Measurements from ENCODE around the gene TMEM108.

Gene TMEM108

DNA sequence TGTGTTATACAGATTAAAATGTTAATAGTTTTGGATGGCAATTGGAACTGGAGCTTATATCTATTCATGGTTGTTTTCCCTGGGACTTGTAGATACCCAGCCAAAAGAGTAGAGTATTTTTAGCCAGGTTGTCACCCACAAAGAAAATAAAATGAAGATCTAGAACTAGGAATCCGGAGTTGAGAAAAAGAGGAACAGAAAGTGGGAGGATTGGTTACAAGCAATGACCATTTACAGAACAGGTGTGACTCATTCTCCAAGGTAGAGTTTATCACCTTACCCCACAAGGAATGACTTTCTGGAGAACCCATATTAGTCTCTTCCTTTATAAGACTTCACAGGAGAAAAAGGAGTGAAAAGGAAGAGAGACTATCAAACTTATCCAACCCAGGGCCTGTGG lies 99.8 kb downstream of the TMEM108 start:
- Mint-ChIP-seq H3K4me3 (no peak overlapping the region), H3K36me3 (ENCODE audit: low read depth) (no peaks in the 10 kb centered on the region), H3K27ac (no peak overlapping the region), H3K4me1 (ENCODE audit: low read depth) (no peaks in the 10 kb centered on the region), H3K9me3 (no peaks in the 10 kb centered on the region), H3K27me3 (no peaks in the 10 kb centered on the region)
- intact Hi-C loops (cut with micrococcal nuclease), result no loop called here

DNA sequence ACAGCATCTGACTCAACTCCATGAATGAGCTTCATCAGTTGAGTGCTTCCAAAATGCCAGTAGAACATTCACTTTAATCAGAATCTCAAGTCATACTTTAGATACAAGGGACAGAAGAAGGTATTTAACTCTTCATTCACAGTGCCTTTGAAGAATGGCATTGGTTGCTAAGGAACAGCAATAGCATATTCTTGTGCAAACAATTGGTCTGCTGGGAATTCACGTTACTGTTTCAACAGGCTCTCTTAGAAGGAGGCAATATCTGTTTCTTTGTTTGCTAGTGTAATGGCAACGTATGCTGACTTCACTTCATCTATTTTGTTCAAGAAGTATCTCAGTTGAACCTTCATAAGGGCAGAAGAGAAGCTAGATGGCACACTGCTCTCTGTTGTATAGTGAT lies 113.9 kb downstream of the TMEM108 start:
- Mint-ChIP-seq H3K4me3 (no peak overlapping the region), H3K9me3 (peaks cover 8% of the 10 kb centered on the region), H3K4me1 (ENCODE audit: low read depth) (no peaks in the 10 kb centered on the region), H3K27ac (no peak overlapping the region), H3K36me3 (ENCODE audit: low read depth) (no peaks in the 10 kb centered on the region), H3K27me3 (no peaks in the 10 kb centered on the region)
- intact Hi-C loops (cut with micrococcal nuclease), result no loop called here

DNA sequence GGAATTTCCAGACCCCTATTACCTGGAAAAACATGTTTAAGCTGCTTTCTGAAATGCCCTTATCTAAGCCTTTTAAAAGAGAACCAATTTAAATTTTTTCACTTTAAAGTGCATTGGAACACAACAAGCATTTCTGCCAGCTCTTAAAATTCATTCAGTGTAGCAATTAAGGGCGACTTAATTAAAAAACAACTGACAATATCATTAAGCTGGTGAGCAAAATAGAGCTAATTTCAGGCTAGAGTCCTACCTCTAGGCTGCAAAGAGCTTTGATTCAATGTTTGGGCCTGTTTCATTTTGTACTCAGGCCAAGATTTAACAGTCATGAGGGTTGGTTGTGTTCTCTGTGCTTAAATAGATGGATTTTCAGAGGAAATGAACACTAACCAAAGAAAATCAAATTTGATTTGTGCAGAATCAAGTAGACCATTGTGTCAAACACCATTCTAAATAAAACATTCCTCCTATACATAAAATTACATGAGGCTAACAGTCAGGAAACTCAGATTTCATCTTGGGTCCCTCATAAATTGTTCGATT lies 114.6 kb downstream of the TMEM108 start:
- Mint-ChIP-seq H3K27me3 (no peaks in the 10 kb centered on the region), H3K36me3 (ENCODE audit: low read depth) (no peaks in the 10 kb centered on the region), H3K4me3 (no peak overlapping the region), H3K27ac (no peak overlapping the region), H3K4me1 (ENCODE audit: low read depth) (no peaks in the 10 kb centered on the region), H3K9me3 (peaks cover 8% of the 10 kb centered on the region)
- intact Hi-C loops (cut with micrococcal nuclease), result no loop called here

DNA sequence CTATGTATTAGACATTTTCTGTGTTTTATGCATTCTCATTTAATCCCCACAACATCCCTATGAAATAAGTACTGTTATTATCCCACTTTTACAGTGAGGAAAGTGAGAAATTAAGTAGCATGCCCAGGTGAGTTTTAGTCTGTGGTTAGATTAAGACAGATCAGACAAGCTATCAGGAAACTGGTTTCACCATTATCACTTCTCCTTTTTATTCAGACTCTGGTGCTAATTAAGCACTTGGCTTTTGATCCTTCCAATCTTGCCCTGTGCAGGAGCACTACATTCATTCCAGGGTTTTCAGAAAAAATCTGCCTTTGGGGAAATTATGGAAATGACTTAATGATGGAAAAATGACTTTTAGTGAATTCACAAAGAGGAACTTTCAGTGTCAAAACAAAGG lies 115.2 kb downstream of the TMEM108 start:
- no peaks in the 10 kb centered on the region for H3K4me1 Mint-ChIP-seq (ENCODE audit: low read depth)
- H3K9me3 Mint-ChIP-seq, result peaks cover 8% of the 10 kb centered on the region
- H3K4me3 Mint-ChIP-seq, result no peak overlapping the region
- no peaks in the 10 kb centered on the region for H3K27me3 Mint-ChIP-seq
- intact Hi-C loops (cut with micrococcal nuclease), result no loop called here
- H3K27ac Mint-ChIP-seq, result no peak overlapping the region
- H3K36me3 Mint-ChIP-seq (ENCODE audit: low read depth), result no peaks in the 10 kb centered on the region

DNA sequence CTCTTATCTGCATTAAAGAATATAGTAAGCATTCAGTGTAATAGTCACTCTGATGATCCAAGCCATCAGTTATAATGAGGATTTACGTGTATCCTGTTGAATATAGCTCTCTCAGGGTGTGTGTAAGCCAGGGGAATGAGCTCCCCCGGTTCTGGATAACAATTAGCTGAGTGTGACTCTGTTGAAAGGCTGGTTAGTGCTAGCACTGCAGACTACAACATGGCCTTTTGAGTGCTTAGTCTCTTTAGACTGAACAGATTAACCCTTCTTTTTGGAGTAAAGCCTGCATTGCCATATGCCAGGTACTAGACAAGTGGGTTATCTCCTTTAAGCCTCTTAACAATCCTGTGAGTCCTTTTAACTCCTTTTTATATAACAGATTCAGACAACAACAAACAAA lies 119.5 kb downstream of the TMEM108 start:
- no peak overlapping the region for H3K4me3 Mint-ChIP-seq
- H3K4me1 Mint-ChIP-seq (ENCODE audit: low read depth), result peaks cover 5% of the 10 kb centered on the region
- H3K36me3 Mint-ChIP-seq (ENCODE audit: low read depth), result no peaks in the 10 kb centered on the region
- no peak overlapping the region for H3K27ac Mint-ChIP-seq
- no peaks in the 10 kb centered on the region for H3K27me3 Mint-ChIP-seq
- intact Hi-C loops (cut with micrococcal nuclease), result no loop called here
- peaks cover 8% of the 10 kb centered on the region for H3K9me3 Mint-ChIP-seq

DNA sequence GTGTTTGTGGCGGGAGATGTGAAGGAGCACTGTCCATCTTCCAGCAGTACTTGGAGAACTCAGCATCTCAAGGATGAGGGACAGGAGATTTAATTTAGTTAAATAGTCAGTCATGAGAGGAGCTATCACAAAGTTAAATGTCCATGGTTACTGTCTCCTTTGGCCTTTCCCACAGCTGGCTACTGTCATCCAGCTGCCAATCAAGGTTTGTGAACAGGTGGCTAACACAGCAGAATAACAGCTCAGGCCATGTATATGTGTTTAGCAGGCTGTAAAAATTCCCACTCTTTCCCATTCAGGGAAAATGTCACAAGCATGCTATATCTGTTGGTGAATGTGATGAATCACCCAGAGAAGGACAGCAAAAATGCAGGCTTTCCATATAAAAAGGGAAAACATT lies 120.5 kb downstream of the TMEM108 start:
- peaks cover 8% of the 10 kb centered on the region for H3K9me3 Mint-ChIP-seq
- no peaks in the 10 kb centered on the region for H3K27me3 Mint-ChIP-seq
- no peaks in the 10 kb centered on the region for H3K36me3 Mint-ChIP-seq (ENCODE audit: low read depth)
- intact Hi-C loops (cut with micrococcal nuclease), result no loop called here
- H3K4me1 Mint-ChIP-seq (ENCODE audit: low read depth), result peaks cover 5% of the 10 kb centered on the region
- H3K4me3 Mint-ChIP-seq, result no peak overlapping the region
- no peak overlapping the region for H3K27ac Mint-ChIP-seq

DNA sequence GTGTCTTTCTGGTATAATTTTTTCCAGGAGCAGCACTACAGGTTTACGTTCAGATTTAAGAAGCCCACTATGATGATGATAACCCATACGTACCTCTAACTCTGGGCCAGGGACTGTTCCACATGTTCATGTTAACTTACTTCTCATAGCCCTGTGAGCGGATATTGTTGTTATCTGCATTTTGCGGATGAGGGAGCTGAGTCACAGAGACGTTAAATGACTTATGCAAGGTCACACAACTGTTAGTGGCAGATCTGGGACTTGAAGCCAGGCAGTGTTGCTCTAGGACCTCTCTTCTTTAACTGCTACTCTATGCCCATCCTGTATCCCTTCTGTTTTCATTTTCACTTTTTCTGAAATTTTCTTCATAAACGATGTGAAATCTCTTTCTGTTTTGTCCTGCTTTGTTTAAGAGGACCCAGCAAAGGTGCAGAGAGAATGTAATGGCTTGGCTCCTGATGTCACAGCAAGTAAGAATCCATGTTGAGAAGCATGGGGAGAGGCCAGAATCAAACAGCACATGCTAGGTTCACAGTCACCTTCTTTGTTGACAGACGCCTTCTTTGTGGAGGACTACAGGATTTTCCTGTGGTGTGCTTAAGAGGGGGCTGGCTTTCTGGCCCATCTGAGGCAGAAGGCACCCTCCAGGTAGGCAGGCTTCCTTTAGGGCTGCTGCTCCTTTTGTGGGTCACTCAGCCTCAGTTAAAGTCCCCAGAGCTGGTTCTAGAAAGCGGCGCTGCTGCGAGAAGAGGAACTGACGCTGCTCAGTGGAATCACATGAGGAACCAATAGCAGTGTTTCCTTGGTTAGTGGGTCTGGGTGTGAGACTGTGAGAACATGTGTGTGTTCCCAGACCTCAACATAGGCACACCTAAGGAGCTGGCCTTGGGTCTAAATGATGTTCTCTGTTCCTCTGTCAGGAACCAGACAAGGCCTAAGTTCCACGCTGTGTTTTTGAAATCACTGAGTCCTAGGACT lies 121.6 kb downstream of the TMEM108 start:
- Mint-ChIP-seq H3K4me3 (no peak overlapping the region), H3K36me3 (ENCODE audit: low read depth) (no peaks in the 10 kb centered on the region), H3K4me1 (ENCODE audit: low read depth) (peaks cover 5% of the 10 kb centered on the region), H3K27ac (no peak overlapping the region), H3K27me3 (no peaks in the 10 kb centered on the region), H3K9me3 (peaks cover 5% of the 10 kb centered on the region)
- intact Hi-C loops (cut with micrococcal nuclease), result no loop called here

DNA sequence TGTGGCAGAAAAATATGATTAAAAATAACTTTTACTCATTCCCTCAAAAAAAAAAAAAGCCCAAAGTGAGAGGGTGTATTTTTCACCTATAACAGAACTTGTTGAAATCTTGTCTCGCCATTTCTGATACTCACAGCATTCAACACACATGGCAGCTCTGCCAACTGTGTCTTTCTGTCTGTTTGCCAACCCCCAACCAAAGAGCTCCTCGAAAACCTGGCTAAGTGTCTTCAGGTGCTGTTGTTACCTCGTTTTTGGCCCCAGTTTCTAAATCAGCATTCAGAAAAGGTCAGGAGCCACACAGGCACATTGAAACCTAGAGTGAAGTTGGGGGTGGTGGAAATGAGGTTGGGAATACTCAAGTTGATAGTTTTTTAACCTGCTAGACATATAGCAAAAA lies 123.5 kb downstream of the TMEM108 start:
- Mint-ChIP-seq H3K36me3 (ENCODE audit: low read depth) (no peaks in the 10 kb centered on the region), H3K27me3 (no peaks in the 10 kb centered on the region), H3K9me3 (no peaks in the 10 kb centered on the region), H3K4me3 (no peak overlapping the region), H3K4me1 (ENCODE audit: low read depth) (peaks cover 5% of the 10 kb centered on the region), H3K27ac (no peak overlapping the region)
- intact Hi-C loops (cut with micrococcal nuclease), result no loop called here

DNA sequence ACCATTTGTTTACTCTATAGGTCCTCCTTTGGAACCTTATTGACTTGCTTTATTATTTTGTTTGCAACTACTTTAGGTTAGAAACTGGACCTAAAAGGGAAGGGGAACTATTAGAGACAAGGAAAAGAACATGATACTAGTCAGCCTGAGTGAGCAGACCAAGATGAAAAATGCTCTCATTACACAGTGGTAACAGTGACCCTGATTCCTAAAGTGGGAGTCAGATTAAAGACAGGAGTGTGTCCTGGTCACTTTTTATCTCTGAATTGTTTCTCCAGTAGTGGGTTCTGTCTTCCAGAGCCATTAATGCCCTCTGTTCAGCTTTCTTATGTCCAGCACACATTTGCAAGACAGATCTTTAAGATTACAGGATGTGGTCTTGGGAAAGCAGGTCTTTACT lies 124.1 kb downstream of the TMEM108 start:
- peaks cover 5% of the 10 kb centered on the region for H3K4me1 Mint-ChIP-seq (ENCODE audit: low read depth)
- intact Hi-C loops (cut with micrococcal nuclease), result no loop called here

DNA sequence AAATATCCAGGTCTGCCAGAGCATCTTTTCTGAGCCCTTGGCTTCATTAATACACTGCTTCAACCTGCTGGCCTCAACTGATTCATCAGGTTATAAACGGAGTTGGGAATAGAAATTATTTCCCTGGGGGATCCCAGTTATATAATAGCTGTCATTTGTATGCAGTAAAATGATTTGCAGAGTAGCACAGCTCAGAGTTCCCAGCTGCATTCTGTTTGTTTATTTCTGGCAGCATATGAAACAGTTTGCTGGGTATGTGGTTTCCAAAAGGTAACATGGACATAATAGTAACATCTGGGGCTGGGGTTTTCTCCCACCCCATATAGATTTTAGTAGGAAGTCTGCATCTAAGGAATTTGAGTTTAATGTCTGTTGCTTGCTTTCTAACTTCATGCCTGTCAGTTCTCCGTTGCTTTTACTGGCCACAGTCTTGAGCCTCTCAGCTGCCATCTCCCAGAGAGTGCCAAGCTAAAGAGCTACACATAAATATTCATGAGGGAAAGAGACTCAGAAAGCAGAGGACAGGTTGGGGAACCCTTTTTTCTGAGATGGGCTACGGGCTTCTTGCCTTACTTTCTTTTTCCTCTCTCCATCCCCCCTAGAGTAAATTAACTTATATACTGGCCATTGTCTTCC lies 124.6 kb downstream of the TMEM108 start:
- Mint-ChIP-seq H3K27me3 (no peaks in the 10 kb centered on the region), H3K4me3 (no peak overlapping the region), H3K27ac (no peak overlapping the region), H3K9me3 (no peaks in the 10 kb centered on the region), H3K36me3 (ENCODE audit: low read depth) (no peaks in the 10 kb centered on the region), H3K4me1 (ENCODE audit: low read depth) (peaks cover 5% of the 10 kb centered on the region)
- intact Hi-C loops (cut with micrococcal nuclease), result no loop called here

More for the DNA sequence above, 124.1 kb downstream of the TMEM108 start:
- Mint-ChIP-seq H3K27ac (no peak overlapping the region), H3K36me3 (ENCODE audit: low read depth) (no peaks in the 10 kb centered on the region), H3K27me3 (no peaks in the 10 kb centered on the region), H3K4me3 (no peak overlapping the region), H3K9me3 (no peaks in the 10 kb centered on the region)

DNA sequence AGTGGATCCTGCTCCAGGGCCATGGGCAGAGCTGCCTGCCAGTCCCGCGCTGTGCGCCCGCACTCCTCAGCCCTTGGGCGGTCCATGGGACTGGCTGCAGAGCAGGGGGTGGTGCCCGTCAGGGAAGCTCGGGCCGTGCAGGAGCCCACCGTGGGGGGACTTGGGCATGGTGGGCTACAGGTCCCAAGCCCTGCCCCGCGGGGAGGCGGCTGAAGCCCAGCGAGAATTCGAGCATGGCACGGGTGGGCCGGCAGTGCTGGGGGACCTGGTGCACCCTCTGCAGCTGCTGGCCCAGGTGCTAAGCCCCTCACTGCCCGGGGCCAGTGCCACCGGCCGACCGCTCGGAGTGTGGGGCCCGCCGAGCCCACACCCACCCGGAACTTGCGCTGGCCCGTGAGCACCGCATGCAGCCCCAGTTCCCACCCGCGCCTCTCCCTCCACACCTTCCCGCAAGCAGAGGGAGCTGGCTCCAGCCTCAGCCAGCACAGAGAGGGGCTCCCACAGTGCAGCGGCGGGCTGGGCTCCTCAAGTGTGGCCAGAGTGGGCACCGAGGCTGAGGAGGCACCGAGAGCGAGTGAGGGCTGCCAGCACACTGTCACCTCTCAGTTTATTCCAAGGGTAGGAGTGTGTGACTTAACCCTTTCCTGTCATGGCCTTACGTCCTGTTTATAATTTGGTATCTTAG lies 129.3 kb downstream of the TMEM108 start:
- no peaks in the 10 kb centered on the region for H3K9me3 Mint-ChIP-seq
- no peak overlapping the region for H3K4me3 Mint-ChIP-seq
- H3K4me1 Mint-ChIP-seq (ENCODE audit: low read depth), result no peaks in the 10 kb centered on the region
- no peaks in the 10 kb centered on the region for H3K36me3 Mint-ChIP-seq (ENCODE audit: low read depth)
- intact Hi-C loops (cut with micrococcal nuclease), result no loop called here
- H3K27me3 Mint-ChIP-seq, result no peaks in the 10 kb centered on the region
- H3K27ac Mint-ChIP-seq, result no peak overlapping the region

DNA sequence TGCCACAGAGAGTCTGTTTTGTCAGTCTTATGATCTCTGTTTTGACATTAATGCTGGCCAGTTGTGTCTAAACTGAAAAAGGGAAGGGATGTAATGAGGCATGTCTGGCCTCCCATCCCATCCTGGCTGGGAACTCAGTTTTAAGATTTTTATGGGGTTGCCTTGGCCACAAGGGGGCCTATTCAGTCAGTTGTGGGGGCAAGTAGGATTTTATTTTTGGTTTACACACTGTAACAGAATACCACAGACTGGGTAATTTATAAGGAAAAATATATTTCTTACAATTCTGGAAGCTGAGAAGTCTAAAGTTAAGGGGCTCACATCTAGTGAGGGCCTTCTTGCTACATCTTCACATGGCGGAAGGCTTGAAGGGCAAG lies 129.8 kb downstream of the TMEM108 start:
- no peaks in the 10 kb centered on the region for H3K4me1 Mint-ChIP-seq (ENCODE audit: low read depth)
- intact Hi-C loops (cut with micrococcal nuclease), result no loop called here
- H3K36me3 Mint-ChIP-seq (ENCODE audit: low read depth), result no peaks in the 10 kb centered on the region
- no peak overlapping the region for H3K4me3 Mint-ChIP-seq
- no peaks in the 10 kb centered on the region for H3K9me3 Mint-ChIP-seq
- H3K27ac Mint-ChIP-seq, result no peak overlapping the region
- no peaks in the 10 kb centered on the region for H3K27me3 Mint-ChIP-seq

DNA sequence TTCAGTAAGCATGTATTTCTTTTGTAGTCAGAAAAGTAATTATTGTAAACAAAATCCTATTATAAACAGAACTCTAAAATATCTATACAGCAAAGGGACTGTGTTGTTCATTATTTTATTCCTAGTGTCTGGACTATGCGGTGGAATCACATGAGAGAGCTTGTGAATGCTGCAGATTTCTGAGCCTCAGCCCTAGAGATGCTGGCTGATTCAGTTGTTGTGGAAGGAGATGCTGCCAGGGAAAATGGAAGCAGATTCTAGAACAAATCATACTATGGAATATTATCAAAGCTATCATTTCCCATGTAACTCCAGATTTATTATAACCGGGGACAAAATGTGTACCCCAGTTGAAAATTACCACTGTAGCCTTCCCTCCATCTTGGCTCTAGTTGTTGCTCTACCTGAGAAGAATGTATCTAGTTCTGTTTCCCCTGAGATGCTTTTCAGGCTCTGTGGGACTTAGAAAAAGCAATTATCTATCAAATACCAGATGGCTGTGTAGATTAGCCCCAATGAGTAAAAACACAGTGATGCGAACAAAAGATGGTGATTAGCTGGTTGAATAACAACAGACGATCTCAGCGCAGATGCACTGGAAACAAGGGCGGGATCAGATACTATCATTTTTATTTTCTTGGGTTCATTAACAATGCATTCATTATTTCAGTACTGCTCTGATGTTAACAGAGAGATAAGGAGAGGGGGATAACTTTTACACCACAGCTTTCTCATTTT lies 131.3 kb downstream of the TMEM108 start:
- Mint-ChIP-seq H3K4me1 (ENCODE audit: low read depth) (no peaks in the 10 kb centered on the region), H3K27ac (no peak overlapping the region), H3K27me3 (no peaks in the 10 kb centered on the region), H3K4me3 (no peak overlapping the region), H3K36me3 (ENCODE audit: low read depth) (no peaks in the 10 kb centered on the region), H3K9me3 (peaks cover 5% of the 10 kb centered on the region)
- intact Hi-C loops (cut with micrococcal nuclease), result no loop called here
